ENCODE measurements around the gene PDS5A.

PDS5A gene

DNA sequence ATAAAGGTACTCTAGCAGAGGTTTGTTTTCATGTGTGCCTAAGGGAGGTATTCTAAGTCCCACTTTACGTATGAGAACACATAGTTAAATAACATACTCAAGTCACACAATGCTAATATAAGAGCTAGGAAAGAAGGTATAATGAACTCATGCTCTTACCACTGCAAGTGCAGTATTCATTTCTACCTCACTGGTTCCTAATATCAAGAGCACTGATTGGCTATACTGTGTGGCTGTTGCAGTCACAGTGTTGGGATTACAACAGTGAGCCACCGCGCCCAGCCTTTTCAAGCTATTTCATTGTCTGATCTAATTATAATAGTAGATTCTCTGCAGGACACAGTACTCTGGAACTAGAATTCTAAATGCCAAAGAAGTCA lies 84.0 kb downstream of the PDS5A start:
- ChIA-PET CTCF (interaction anchor here (0.5 kb wide), 1 partner anchor 217 kb away, joined by 3 read pairs; no protein-coding TSS in a partner anchor), POLR2A (no interaction called here)
- H3K4me3 ChIP-seq (ENCODE audit: low read depth, low read length) = no peak overlapping the region
- TF ChIP-seq, protein P1, sequence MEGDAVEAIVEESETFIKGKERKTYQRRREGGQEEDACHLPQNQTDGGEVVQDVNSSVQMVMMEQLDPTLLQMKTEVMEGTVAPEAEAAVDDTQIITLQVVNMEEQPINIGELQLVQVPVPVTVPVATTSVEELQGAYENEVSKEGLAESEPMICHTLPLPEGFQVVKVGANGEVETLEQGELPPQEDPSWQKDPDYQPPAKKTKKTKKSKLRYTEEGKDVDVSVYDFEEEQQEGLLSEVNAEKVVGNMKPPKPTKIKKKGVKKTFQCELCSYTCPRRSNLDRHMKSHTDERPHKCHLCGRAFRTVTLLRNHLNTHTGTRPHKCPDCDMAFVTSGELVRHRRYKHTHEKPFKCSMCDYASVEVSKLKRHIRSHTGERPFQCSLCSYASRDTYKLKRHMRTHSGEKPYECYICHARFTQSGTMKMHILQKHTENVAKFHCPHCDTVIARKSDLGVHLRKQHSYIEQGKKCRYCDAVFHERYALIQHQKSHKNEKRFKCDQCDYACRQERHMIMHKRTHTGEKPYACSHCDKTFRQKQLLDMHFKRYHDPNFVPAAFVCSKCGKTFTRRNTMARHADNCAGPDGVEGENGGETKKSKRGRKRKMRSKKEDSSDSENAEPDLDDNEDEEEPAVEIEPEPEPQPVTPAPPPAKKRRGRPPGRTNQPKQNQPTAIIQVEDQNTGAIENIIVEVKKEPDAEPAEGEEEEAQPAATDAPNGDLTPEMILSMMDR (IDR thresholded peaks at IDR 0.05; ENCODE audit: insufficient read depth, low read length, missing control alignments) = no peak
- no peak for DNase-seq (ENCODE audit: low read depth, low spot score)

DNA sequence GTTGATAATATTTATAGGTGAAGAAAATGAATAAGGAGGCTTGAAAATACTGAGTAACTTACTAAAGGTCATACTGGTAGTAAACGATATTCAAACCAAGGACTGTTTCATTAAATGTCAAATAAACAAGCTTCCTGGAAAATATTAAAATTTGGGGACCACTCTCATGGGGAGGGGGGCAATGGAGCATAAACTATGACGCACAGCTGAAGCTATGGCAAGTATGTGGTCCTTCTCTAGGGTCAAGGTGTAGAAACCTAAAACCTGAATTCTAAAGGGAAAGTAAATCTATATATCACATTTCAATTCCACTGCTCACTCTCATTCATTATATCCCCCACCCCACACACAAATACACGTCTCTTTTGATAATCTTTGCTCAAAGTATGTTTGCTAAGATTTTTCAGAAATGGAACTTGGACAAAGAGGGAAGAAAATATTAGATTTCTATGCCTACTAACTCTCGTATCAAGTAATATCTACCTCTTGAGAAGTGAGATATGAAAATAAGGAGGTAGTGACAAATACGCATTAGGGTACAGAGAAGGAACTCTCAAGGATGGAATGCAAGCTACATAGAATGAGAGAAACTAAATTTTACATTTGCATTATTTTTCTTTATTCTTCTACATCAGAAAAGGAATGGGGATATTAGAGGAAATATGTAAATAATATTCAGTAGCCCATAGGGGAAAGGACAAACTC lies 84.6 kb downstream of the PDS5A start:
- no peak overlapping the region for H3K4me3 ChIP-seq (ENCODE audit: low read depth, low read length)
- no peak for DNase-seq (ENCODE audit: low read depth, low spot score)
- POLR2A ChIA-PET = no interaction called here
- TF ChIP-seq, protein P1 (IDR thresholded peaks at IDR 0.05; ENCODE audit: insufficient read depth, low read length, missing control alignments) = no peak
- CTCF ChIA-PET = no interaction called here

DNA sequence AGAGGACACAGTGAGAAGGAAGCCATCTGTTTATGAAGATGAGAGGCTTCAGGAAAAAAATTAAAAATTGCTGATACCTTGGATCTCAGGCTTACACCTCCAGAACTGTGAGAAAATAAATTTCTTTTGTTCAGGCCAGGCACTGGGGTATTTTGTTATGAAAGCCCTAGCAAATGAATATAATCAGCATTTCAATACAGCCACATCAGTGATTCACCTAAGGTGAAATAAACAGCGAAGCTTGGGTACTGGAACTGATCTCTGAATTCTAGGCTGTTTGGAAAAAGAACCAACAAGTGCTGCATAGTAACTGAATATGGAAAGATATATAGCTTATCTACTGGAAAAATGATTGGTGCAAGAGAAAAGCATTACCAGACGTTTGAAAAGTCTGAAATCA lies 88.5 kb downstream of the PDS5A start:
- ChIA-PET POLR2A (no interaction called here), CTCF (interaction anchor here (1.0 to 1.5 kb wide), 2 partner anchors 85 to 420 kb away, joined by 3 read pairs; no protein-coding TSS in a partner anchor)
- TF ChIP-seq, protein P1 (IDR thresholded peaks at IDR 0.05; ENCODE audit: insufficient read depth, low read length, missing control alignments) = no peak
- no peak for DNase-seq (ENCODE audit: low read depth, low spot score)
- H3K4me3 ChIP-seq (ENCODE audit: low read depth, low read length) = no peak overlapping the region

DNA sequence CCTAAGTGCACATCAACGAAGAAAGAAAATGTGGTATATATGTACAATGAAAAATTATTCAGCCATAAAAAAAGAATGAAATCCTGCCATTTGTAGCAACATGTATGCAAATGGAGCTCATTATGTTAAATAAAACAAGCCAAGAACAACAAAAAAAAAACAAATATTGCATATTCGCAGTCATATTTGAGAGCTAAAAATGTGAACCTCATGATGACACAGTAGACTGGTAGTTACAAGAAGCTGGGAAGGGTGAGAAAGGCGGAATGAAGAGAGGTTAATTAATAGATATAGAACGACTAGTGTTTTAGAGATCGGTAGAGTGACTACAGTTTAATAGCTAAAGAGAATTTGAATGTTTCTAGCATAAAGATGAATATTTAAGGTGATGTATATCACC lies 89.2 kb downstream of the PDS5A start:
- H3K4me3 ChIP-seq (ENCODE audit: low read depth, low read length) = no peak overlapping the region
- POLR2A ChIA-PET = no interaction called here
- TF ChIP-seq, protein P1 (IDR thresholded peaks at IDR 0.05; ENCODE audit: insufficient read depth, low read length, missing control alignments) = no peak
- no peak for DNase-seq (ENCODE audit: low read depth, low spot score)
- CTCF ChIA-PET = interaction anchor here (1.5 kb wide), 1 partner anchor 86 kb away, joined by 3 read pairs; no protein-coding TSS in a partner anchor

DNA sequence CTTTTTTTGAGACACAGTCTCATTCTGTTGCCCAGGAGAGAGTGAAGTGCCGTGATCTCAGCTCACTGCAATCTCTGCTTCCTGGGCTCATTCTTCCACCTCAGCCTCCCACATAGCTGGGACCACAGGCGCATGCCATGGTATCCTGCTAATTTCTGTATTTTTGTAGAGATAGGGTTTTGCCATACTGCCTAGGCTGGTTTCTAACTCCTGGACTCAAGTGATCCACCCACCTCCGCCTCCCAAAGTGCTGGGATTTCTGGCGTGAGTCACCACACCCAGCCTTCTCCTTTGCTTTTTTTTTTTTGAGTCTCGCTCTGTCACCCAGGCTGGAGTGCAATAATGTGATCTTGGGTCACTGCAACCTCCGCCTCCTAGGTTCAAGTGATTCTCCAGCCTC lies 94.1 kb downstream of the PDS5A start:
- CTCF ChIA-PET = no interaction called here
- TF ChIP-seq, protein P1 (IDR thresholded peaks at IDR 0.05; ENCODE audit: insufficient read depth, low read length, missing control alignments) = no peak
- no peak for DNase-seq (ENCODE audit: low read depth, low spot score)
- no peak overlapping the region for H3K4me3 ChIP-seq (ENCODE audit: low read depth, low read length)
- POLR2A ChIA-PET = no interaction called here

DNA sequence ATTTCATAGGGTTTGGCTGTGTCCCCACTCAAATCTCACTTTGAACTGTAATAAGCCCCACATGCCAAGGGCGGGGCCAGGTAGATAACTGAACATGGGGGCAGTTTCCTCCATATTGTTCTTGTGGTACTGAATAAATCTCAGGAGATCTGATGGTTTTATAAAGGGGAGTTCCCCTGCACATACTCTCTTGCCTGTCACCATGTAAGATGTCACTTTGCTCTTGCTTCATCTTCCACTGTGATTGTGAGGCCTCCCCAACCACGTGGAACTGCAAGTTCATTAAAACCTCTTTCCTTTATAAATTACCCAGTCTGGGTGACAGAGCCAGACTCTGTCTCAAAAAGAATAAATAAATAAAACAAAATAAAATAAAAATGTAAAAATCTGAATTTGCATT lies 95.9 kb downstream of the PDS5A start:
- ChIA-PET POLR2A (no interaction called here), CTCF (no interaction called here)
- no peak overlapping the region for H3K4me3 ChIP-seq (ENCODE audit: low read depth, low read length)
- DNase-seq (ENCODE audit: low read depth, low spot score) = no peak
- TF ChIP-seq, protein P1 (IDR thresholded peaks at IDR 0.05; ENCODE audit: insufficient read depth, low read length, missing control alignments) = no peak
